Right lobe of liver (tissue), 4 donors: Measurements from ENCODE around the gene ASPG.

Source experiments
- POLR2A ChIP-seq: fragments of 450-650 bp; IDR thresholded peaks from one replicate; pipeline ENCODE4 v1.6.1; 2017; ENCODE audit warnings: antibody characterized with exemption, mild to moderate bottlenecking
- TF ChIP-seq, protein P1 (sequence below), 4 donors: fragments of 200-600 bp in 3 of 4; fragments of 450-650 bp in 1 of 4; IDR thresholded peaks; one replicate each; pipeline versions ENCODE4 v1.5.1 to v1.8.0; 2016 to 2022; ENCODE audit warnings: antibody characterized with exemption in 4 of 4, mild to moderate bottlenecking in 2 of 4
- donor health status: DM: no; HTN: no; CAD: no.
- donor health status: DM: no; HTN: no; CAD: no.
- donor health status: DM: no; HTN: yes; CAD: no.

DNA sequence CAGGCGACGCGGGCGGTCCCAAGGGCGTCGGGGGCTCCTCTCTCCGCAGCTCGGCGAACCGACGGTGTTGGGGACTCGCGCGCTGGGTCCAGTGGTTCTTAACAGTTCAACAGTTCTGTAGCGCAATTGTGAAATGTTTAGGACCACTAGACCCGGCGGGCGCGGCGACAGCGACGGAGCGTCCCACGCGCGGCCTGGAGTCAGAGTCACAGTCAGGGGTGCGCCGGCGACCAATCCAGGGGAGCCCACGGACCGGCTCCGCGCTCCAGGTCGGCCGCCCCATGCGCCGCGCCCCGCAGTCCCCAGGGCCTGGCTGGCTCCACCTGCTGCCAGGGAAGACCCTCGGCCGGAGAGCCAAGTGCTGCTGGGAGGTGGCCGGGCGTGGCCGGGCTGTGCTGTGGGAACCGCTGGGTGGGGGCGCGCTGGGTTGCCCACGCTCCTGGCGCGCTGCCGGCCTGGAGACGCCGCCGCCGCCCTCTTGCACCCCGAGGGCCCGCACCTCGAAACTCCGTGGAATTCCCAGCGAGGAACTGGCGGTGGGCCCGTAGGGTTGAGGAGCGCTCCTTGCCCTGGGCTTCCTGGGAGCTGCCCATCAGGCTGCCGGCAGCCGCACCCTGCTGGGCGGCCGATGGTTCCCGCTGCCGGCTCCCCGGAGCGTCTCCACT lies 32.0 kb downstream of the ASPG start:
- TF ChIP-seq POLR2A: no peak
- TF ChIP-seq, protein P1, sequence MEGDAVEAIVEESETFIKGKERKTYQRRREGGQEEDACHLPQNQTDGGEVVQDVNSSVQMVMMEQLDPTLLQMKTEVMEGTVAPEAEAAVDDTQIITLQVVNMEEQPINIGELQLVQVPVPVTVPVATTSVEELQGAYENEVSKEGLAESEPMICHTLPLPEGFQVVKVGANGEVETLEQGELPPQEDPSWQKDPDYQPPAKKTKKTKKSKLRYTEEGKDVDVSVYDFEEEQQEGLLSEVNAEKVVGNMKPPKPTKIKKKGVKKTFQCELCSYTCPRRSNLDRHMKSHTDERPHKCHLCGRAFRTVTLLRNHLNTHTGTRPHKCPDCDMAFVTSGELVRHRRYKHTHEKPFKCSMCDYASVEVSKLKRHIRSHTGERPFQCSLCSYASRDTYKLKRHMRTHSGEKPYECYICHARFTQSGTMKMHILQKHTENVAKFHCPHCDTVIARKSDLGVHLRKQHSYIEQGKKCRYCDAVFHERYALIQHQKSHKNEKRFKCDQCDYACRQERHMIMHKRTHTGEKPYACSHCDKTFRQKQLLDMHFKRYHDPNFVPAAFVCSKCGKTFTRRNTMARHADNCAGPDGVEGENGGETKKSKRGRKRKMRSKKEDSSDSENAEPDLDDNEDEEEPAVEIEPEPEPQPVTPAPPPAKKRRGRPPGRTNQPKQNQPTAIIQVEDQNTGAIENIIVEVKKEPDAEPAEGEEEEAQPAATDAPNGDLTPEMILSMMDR (IDR thresholded peaks at IDR 0.05): no peak
